GM21390 (cell line): ENCODE measurements around the gene MIGA2.
"Not testable (repeated sequence)": the region's sequence is repeated elsewhere in the genome, so short reads cannot be mapped to it uniquely, and the experiment has no call there.

Experiments
- ATAC-seq: cut with Tn5 transposase; IDR thresholded peaks from one replicate; pipeline ENCODE4 v1.9.1; 2021; ENCODE audit not compliant: unreplicated experiment

Gene MIGA2

GRCh38 chr9:129011170-129011569, 25.3 kb upstream of the MIGA2 start:
- ATAC-seq = no peak

- no peak for ATAC-seq
These were observed 24.7 kb upstream of the MIGA2 start for GRCh38 chr9:129011761-129012181.

GRCh38 chr9:129012343-129012742, 24.1 kb upstream of the MIGA2 start:
- ATAC-seq = no peak

GRCh38 chr9:129012893-129013448, 23.5 kb upstream of the MIGA2 start:
- no peak for ATAC-seq

GRCh38 chr9:129013674-129014073, 22.8 kb upstream of the MIGA2 start:
- ATAC-seq = no peak

GRCh38 chr9:129014124-129014523, 22.3 kb upstream of the MIGA2 start:
- no peak for ATAC-seq

GRCh38 chr9:129014608-129015007, 21.8 kb upstream of the MIGA2 start:
- no peak for ATAC-seq

- ATAC-seq = peak; percentile 73
These were observed 15.3 kb upstream of the MIGA2 start for GRCh38 chr9:129021091-129021490.

GRCh38 chr9:129022037-129022436, 14.4 kb upstream of the MIGA2 start:
- ATAC-seq = no peak

- no peak for ATAC-seq
These were observed 13.2 kb upstream of the MIGA2 start for GRCh38 chr9:129023036-129023907.

GRCh38 chr9:129023908-129024233, 12.6 kb upstream of the MIGA2 start:
- no peak for ATAC-seq

- ATAC-seq = no peak
These were observed 9.8 kb upstream of the MIGA2 start for GRCh38 chr9:129026442-129027223.

GRCh38 chr9:129027224-129027684, 9.2 kb upstream of the MIGA2 start:
- ATAC-seq = peak; percentile 6

- ATAC-seq = peak; percentile 39
These were observed 8.7 kb upstream of the MIGA2 start for GRCh38 chr9:129027685-129028191.

- peak; percentile 67 for ATAC-seq
These were observed 8.0 kb upstream of the MIGA2 start, which contains the start of gene SH3GLB2 for GRCh38 chr9:129028192-129028966. Gene SH3GLB2, minus strand, starts transcription at chr9:129028331. Its CDS starts 177 bp downstream, at chr9:129028154.

- no peak for ATAC-seq
These were observed 6.2 kb upstream of the MIGA2 start for GRCh38 chr9:129030191-129030590.

GRCh38 chr9:129031514-129031913, 4.9 kb upstream of the MIGA2 start:
- ATAC-seq = no peak

- no peak for ATAC-seq
These were observed 3.8 kb upstream of the MIGA2 start for GRCh38 chr9:129032541-129033159.

- no peak for ATAC-seq
These were observed 3.2 kb upstream of the MIGA2 start for GRCh38 chr9:129033216-129033615.

- not testable (repeated sequence) for ATAC-seq
These were observed 588 bp upstream of the MIGA2 start for GRCh38 chr9:129035838-129036237.
